ENCODE results near the gene RNF214.
"Not testable (repeated sequence)": the region's sequence is repeated elsewhere in the genome, so short reads cannot be mapped to it uniquely, and the experiment has no call there.

The RNF214 gene

GRCh38 chr11:117232092-117232878, at the start of gene RNF214:
RNF214 (plus strand) TSS chr11:117232671; CDS start chr11:117234273, 1,602 bp downstream.
- DNase-seq (ENCODE audit: low spot score), result peak; percentile 85

- DNase-seq (ENCODE audit: low spot score), result not testable (repeated sequence)
These were observed 49.3 kb upstream of the RNF214 start for GRCh38 chr11:117183178-117183577.

- DNase-seq (ENCODE audit: low spot score), result no peak
These were observed 48.6 kb upstream of the RNF214 start for GRCh38 chr11:117183724-117184349.

- no peak for DNase-seq (ENCODE audit: low spot score)
These were observed 46.6 kb upstream of the RNF214 start for GRCh38 chr11:117185736-117186430.

GRCh38 chr11:117186431-117186761, 46.1 kb upstream of the RNF214 start:
- no peak for DNase-seq (ENCODE audit: low spot score)

GRCh38 chr11:117187007-117187406, 45.5 kb upstream of the RNF214 start:
- DNase-seq (ENCODE audit: low spot score), result peak; percentile 75

- DNase-seq (ENCODE audit: low spot score), result no peak
These were observed 45.1 kb upstream of the RNF214 start for GRCh38 chr11:117187428-117187798.

- no peak for DNase-seq (ENCODE audit: low spot score)
These were observed 44.5 kb upstream of the RNF214 start for GRCh38 chr11:117187799-117188481.

- DNase-seq (ENCODE audit: low spot score), result no peak
These were observed 43.8 kb upstream of the RNF214 start for GRCh38 chr11:117188620-117189081.

- no peak for DNase-seq (ENCODE audit: low spot score)
These were observed 43.1 kb upstream of the RNF214 start for GRCh38 chr11:117189191-117189940.

- DNase-seq (ENCODE audit: low spot score), result no peak
These were observed 42.4 kb upstream of the RNF214 start for GRCh38 chr11:117189941-117190544.

GRCh38 chr11:117191680-117192400, 40.6 kb upstream of the RNF214 start:
- no peak for DNase-seq (ENCODE audit: low spot score)

- DNase-seq (ENCODE audit: low spot score), result no peak
These were observed 40.0 kb upstream of the RNF214 start for GRCh38 chr11:117192401-117192875.

- DNase-seq (ENCODE audit: low spot score), result no peak
These were observed 39.1 kb upstream of the RNF214 start for GRCh38 chr11:117193130-117194020.

GRCh38 chr11:117194267-117194666, 38.2 kb upstream of the RNF214 start:
- no peak for DNase-seq (ENCODE audit: low spot score)

- no peak for DNase-seq (ENCODE audit: low spot score)
These were observed 37.2 kb upstream of the RNF214 start for GRCh38 chr11:117195258-117195657.

- DNase-seq (ENCODE audit: low spot score), result no peak
These were observed 36.7 kb upstream of the RNF214 start for GRCh38 chr11:117195761-117196160.

- DNase-seq (ENCODE audit: low spot score), result no peak
These were observed 35.5 kb upstream of the RNF214 start for GRCh38 chr11:117197006-117197405.

Measured in COLO829 (cell line).